Sigmoid colon (tissue), 4 donors: ENCODE measurements around the gene CNTLN.

ENCODE experiments used
- CTCF ChIP-seq, 4 experiments: fragments of 450-650 bp in 3 of 4; fragments of 200-600 bp in 1 of 4; IDR thresholded peaks; one replicate each; pipeline ENCODE4 v1.5.1; 2016 to 2019; ENCODE audit warnings: antibody characterized with exemption in 4 of 4, mild to moderate bottlenecking in 3 of 4, moderate library complexity in 2 of 4
- POLR2A ChIP-seq, 2 donors: fragments of 450-650 bp; IDR thresholded peaks; one replicate each; pipeline ENCODE4 v1.6.1; 2016; ENCODE audit warnings: antibody characterized with exemption in 2 of 2, mild to moderate bottlenecking in 2 of 2, moderate library complexity in 2 of 2
- POLR2AphosphoS5 ChIP-seq, 4 donors: sonication (generic); formaldehyde crosslinking; IDR thresholded peaks; one replicate each; pipeline ENCODE4 v1.6.1; 2017; ENCODE audit warnings: antibody characterized with exemption in 4 of 4

- TF ChIP-seq POLR2AphosphoS5 (IDR thresholded peaks at IDR 0.05): no peak
- no peak for TF ChIP-seq POLR2A (IDR thresholded peaks at IDR 0.05)
- no peak for TF ChIP-seq CTCF (IDR thresholded peaks at IDR 0.05)
Measured at GRCh38 chr9:17477816-17478215, 343.0 kb downstream of the CNTLN start.
